NCI-H1105 (cell line): Measurements from ENCODE around the gene GPR183.

Source experiments
- DNase-seq: peaks from one replicate; lab custom pipeline; 2025; lab: John Stamatoyannopoulos, UW

GPR183 gene

GRCh38 chr13:99312493-99312883 is 5.3 kb upstream of the GPR183 start:
- DNase-seq = no peak

- DNase-seq = no peak
These were observed 4.7 kb upstream of the GPR183 start for GRCh38 chr13:99311748-99312492.

GRCh38 chr13:99311137-99311536 is 3.9 kb upstream of the GPR183 start:
- no peak for DNase-seq

- DNase-seq = no peak
These were observed 3.3 kb upstream of the GPR183 start for GRCh38 chr13:99310382-99311031.

GRCh38 chr13:99308471-99309087 is 1.4 kb upstream of the GPR183 start:
- no peak for DNase-seq

- DNase-seq = no peak
These were observed 595 bp upstream of the GPR183 start for GRCh38 chr13:99307648-99308339.

GRCh38 chr13:99305566-99305965 is 1.6 kb downstream of the GPR183 start:
- no peak for DNase-seq

GRCh38 chr13:99305158-99305557 is 2.0 kb downstream of the GPR183 start:
- no peak for DNase-seq

GRCh38 chr13:99304541-99304940 is 2.7 kb downstream of the GPR183 start:
- DNase-seq = no peak

GRCh38 chr13:99303863-99304521 is 3.2 kb downstream of the GPR183 start:
- DNase-seq = no peak

GRCh38 chr13:99302637-99303505 is 4.3 kb downstream of the GPR183 start:
- DNase-seq = no peak

- no peak for DNase-seq
These were observed 5.1 kb downstream of the GPR183 start for GRCh38 chr13:99301913-99302636.

- DNase-seq = no peak
These were observed 6.0 kb downstream of the GPR183 start for GRCh38 chr13:99301056-99301838.

- DNase-seq = no peak
These were observed 7.3 kb downstream of the GPR183 start for GRCh38 chr13:99299920-99300341.

GRCh38 chr13:99299256-99299919 is 7.8 kb downstream of the GPR183 start:
- DNase-seq = no peak

- no peak for DNase-seq
These were observed 9.1 kb downstream of the GPR183 start for GRCh38 chr13:99298056-99298455.

- DNase-seq = no peak
These were observed 9.9 kb downstream of the GPR183 start for GRCh38 chr13:99297331-99297730.

- no peak for DNase-seq
These were observed 10.8 kb downstream of the GPR183 start for GRCh38 chr13:99296398-99296797.
